HL-60 (cell line): ENCODE data around the gene MYO5C.
"Not testable (repeated sequence)": the region's sequence is repeated elsewhere in the genome, so short reads cannot be mapped to it uniquely, and the experiment has no call there.

ENCODE experiments used
- DNase-seq, 2 experiments: peaks; one replicate each; pipeline ENCODE4 v3.0.0-alpha.2; 2010 to 2020; ENCODE audit warnings: low read depth in 1 of 2, low spot score in 1 of 2
- H3K27ac ChIP-seq: fragments of 250-450 bp; sonication (Bioruptor Pico); replicated peaks from 2 replicates; pipeline ENCODE4 v1.5.1; 2020; ENCODE audit warnings: mild to moderate bottlenecking, moderate library complexity
- H3K27me3 ChIP-seq: fragments of 250-450 bp; sonication (Bioruptor Pico); 2 replicates; pipeline ENCODE4 v1.5.1; 2021; ENCODE audit warnings: mild to moderate bottlenecking, moderate library complexity; ENCODE audit not compliant: insufficient read depth, poor library complexity, severe bottlenecking
- H3K4me3 ChIP-seq: replicated peaks from 2 replicates; pipeline ENCODE4 v1.5.1; 2011; ENCODE audit warnings: mild to moderate bottlenecking, control low read depth, low read length; ENCODE audit not compliant: insufficient read depth
- CTCF ChIP-seq: IDR thresholded peaks from one replicate; pipeline ENCODE4 v1.5.1; 2011; ENCODE audit warnings: low read length, control low read depth, inconsistent platforms; ENCODE audit not compliant: insufficient read depth
- GABPA ChIP-seq: IDR thresholded peaks from 2 replicates; pipeline ENCODE4 v1.6.1; 2012; ENCODE audit warnings: low read depth
- POLR2AphosphoS5 ChIP-seq: IDR thresholded peaks from 2 replicates; pipeline ENCODE4 v1.6.1; 2012; ENCODE audit warnings: low read depth
- REST ChIP-seq: IDR thresholded peaks from 2 replicates; pipeline ENCODE4 v1.6.1; 2012; ENCODE audit warnings: low read depth; ENCODE audit not compliant: insufficient replicate concordance
- SPI1 ChIP-seq: IDR thresholded peaks from 2 replicates; pipeline ENCODE4 v1.6.1; 2012; ENCODE audit warnings: low read depth, mild to moderate bottlenecking, borderline replicate concordance

MYO5C gene

GRCh38 chr15:52241489-52241888 is 54.1 kb downstream of the MYO5C start:
- TF ChIP-seq REST (no peak), CTCF (no peak)
- Histone ChIP-seq H3K4me3 (no peak overlapping the region), H3K27ac (no peak overlapping the region), H3K27me3 (no peaks in the 10 kb centered on the region)
- no peak for DNase-seq

GRCh38 chr15:52240166-52240565 is 55.4 kb downstream of the MYO5C start:
- DNase-seq = no peak
- H3K27ac ChIP-seq = no peak overlapping the region
- no peak for TF ChIP-seq GABPA
- no peak for TF ChIP-seq CTCF
- TF ChIP-seq POLR2AphosphoS5 = no peak
- no peak for TF ChIP-seq REST
- no peak for TF ChIP-seq SPI1
- H3K4me3 ChIP-seq = no peak overlapping the region
- no peaks in the 10 kb centered on the region for H3K27me3 ChIP-seq

- H3K4me3 ChIP-seq, H3K27me3 ChIP-seq, DNase-seq, H3K27ac ChIP-seq: not testable (repeated sequence)
Measured at GRCh38 chr15:52238989-52239525, 56.5 kb downstream of the MYO5C start.

GRCh38 chr15:52238149-52238548 is 57.5 kb downstream of the MYO5C start:
- H3K27me3 ChIP-seq = no peaks in the 10 kb centered on the region
- H3K4me3 ChIP-seq = no peak overlapping the region
- H3K27ac ChIP-seq = no peak overlapping the region
- TF ChIP-seq SPI1 = no peak
- TF ChIP-seq REST = no peak
- no peak for TF ChIP-seq GABPA
- TF ChIP-seq CTCF = no peak
- no peak for TF ChIP-seq POLR2AphosphoS5
- DNase-seq = no peak
